Eye (tissue), 1 donor: Measurements from ENCODE around the gene NACC2.

Experiments used
- DNase-seq: peaks from one replicate; pipeline ENCODE4 v3.0.0-alpha.2; 2015

Gene NACC2

GRCh38 chr9:136091582-136092352, 3.3 kb downstream of the NACC2 start:
- DNase-seq, result no peak

- no peak for DNase-seq
Measured at GRCh38 chr9:136090768-136091581, 4.1 kb downstream of the NACC2 start.

- no peak for DNase-seq
Measured at GRCh38 chr9:136090056-136090735, 4.9 kb downstream of the NACC2 start.

GRCh38 chr9:136089697-136090045, 5.4 kb downstream of the NACC2 start:
- DNase-seq, result peak; percentile 58

GRCh38 chr9:136088939-136089696, 6.0 kb downstream of the NACC2 start:
- DNase-seq, result no peak

- no peak for DNase-seq
Measured at GRCh38 chr9:136088481-136088938, 6.6 kb downstream of the NACC2 start.

GRCh38 chr9:136087741-136088480, 7.2 kb downstream of the NACC2 start:
- DNase-seq, result no peak

- DNase-seq, result no peak
Measured at GRCh38 chr9:136086951-136087740, 7.9 kb downstream of the NACC2 start.

GRCh38 chr9:136086213-136086881, 8.7 kb downstream of the NACC2 start:
- no peak for DNase-seq

GRCh38 chr9:136085815-136086212, 9.3 kb downstream of the NACC2 start:
- DNase-seq, result no peak

GRCh38 chr9:136084063-136084944, 10.8 kb downstream of the NACC2 start:
- no peak for DNase-seq

- DNase-seq, result no peak
Measured at GRCh38 chr9:136083558-136084062, 11.5 kb downstream of the NACC2 start.

- DNase-seq, result no peak
Measured at GRCh38 chr9:136082496-136083361, 12.4 kb downstream of the NACC2 start.

GRCh38 chr9:136081826-136082495, 13.1 kb downstream of the NACC2 start:
- no peak for DNase-seq

- no peak for DNase-seq
Measured at GRCh38 chr9:136081113-136081825, 13.8 kb downstream of the NACC2 start.

- no peak for DNase-seq
Measured at GRCh38 chr9:136080716-136081112, 14.4 kb downstream of the NACC2 start.

- DNase-seq, result no peak
Measured at GRCh38 chr9:136079916-136080246, 15.2 kb downstream of the NACC2 start.
